ENCODE measurements around the gene CUL9.

The CUL9 gene

GRCh38 chr6:43222418-43223059, 40.5 kb downstream of the CUL9 start:
- H3K4me2 ChIP-seq (ENCODE audit: low read depth, low read length), result no peak overlapping the region
- no peak overlapping the region for H3K27ac ChIP-seq (ENCODE audit: low read length)
- no peaks in the 10 kb centered on the region for H3K9me2 ChIP-seq (replicated peaks; ENCODE audit: insufficient read depth, low read length)
- H3K27me3 ChIP-seq (replicated peaks; ENCODE audit: insufficient read depth, low read length), result no peaks in the 10 kb centered on the region
- no peak for DNase-seq
- H3F3A ChIP-seq (ENCODE audit: insufficient read depth, low read length), result peaks cover 8% of the 10 kb centered on the region; the same call in 1 of the 2 replicates
- peaks cover 14% of the 10 kb centered on the region for H3K79me2 ChIP-seq (ENCODE audit: low read length)
- TF ChIP-seq, protein P1, sequence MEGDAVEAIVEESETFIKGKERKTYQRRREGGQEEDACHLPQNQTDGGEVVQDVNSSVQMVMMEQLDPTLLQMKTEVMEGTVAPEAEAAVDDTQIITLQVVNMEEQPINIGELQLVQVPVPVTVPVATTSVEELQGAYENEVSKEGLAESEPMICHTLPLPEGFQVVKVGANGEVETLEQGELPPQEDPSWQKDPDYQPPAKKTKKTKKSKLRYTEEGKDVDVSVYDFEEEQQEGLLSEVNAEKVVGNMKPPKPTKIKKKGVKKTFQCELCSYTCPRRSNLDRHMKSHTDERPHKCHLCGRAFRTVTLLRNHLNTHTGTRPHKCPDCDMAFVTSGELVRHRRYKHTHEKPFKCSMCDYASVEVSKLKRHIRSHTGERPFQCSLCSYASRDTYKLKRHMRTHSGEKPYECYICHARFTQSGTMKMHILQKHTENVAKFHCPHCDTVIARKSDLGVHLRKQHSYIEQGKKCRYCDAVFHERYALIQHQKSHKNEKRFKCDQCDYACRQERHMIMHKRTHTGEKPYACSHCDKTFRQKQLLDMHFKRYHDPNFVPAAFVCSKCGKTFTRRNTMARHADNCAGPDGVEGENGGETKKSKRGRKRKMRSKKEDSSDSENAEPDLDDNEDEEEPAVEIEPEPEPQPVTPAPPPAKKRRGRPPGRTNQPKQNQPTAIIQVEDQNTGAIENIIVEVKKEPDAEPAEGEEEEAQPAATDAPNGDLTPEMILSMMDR (IDR thresholded peaks at IDR 0.05; ENCODE audit: low read length), result no peak
- TF ChIP-seq EZH2 (optimal IDR thresholded peaks at IDR 0.05; ENCODE audit: low read depth, low read length) (no peak), EZH2phosphoT487 (IDR thresholded peaks at IDR 0.05; ENCODE audit: low read length) (no peak)
- H4K20me1 ChIP-seq (ENCODE audit: insufficient read depth, low read length), result no peaks in the 10 kb centered on the region
- no peak overlapping the region for H2AFZ ChIP-seq (ENCODE audit: low read length)
- peaks cover 20% of the 10 kb centered on the region for H3K4me1 ChIP-seq (ENCODE audit: low read length)
- no peak overlapping the region for H3K4me3 ChIP-seq (ENCODE audit: low read length)
- no peaks in the 10 kb centered on the region for H3K9me3 ChIP-seq (replicated peaks; ENCODE audit: insufficient read depth, low read length)
- H3K9ac ChIP-seq (ENCODE audit: low read length), result no peak overlapping the region
- H3K36me3 ChIP-seq (replicated peaks; ENCODE audit: insufficient read depth, low read length), result no peaks in the 10 kb centered on the region

DNA sequence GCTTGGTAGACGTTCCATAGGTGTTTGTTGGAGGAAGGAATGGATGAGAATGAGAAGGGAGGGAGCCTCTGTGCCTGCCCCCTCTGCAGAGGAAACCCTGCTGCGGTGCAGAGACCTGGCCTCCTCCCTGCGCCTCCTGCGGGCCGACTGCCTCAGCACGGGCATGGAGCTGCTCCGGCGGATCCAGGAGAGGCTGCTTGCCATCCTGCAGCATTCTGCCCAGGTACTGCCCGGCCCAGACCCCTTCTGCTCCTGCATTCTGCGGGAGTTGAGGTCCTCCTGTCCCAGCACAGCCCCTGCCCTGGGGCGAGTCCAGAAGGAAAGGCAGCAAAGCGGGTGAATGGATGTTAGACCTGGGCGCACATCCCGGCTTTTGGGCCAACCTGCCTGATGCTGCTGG, 41.2 kb downstream of the CUL9 start:
- Histone ChIP-seq H3K4me3 (ENCODE audit: low read length) (no peak overlapping the region), H3K4me1 (ENCODE audit: low read length) (peaks cover 22% of the 10 kb centered on the region), H3K9ac (ENCODE audit: low read length) (no peak overlapping the region), H3K79me2 (ENCODE audit: low read length) (peaks cover 20% of the 10 kb centered on the region), H3K9me3 (replicated peaks; ENCODE audit: insufficient read depth, low read length) (no peaks in the 10 kb centered on the region), H3K36me3 (replicated peaks; ENCODE audit: insufficient read depth, low read length) (no peaks in the 10 kb centered on the region), H3K27ac (ENCODE audit: low read length) (no peak overlapping the region), H3K27me3 (replicated peaks; ENCODE audit: insufficient read depth, low read length) (no peaks in the 10 kb centered on the region), H3K4me2 (ENCODE audit: low read depth, low read length) (no peak overlapping the region), H2AFZ (ENCODE audit: low read length) (no peak overlapping the region), H4K20me1 (ENCODE audit: insufficient read depth, low read length) (no peaks in the 10 kb centered on the region), H3F3A (ENCODE audit: insufficient read depth, low read length) (peaks cover 10% of the 10 kb centered on the region; the same call in 1 of the 2 replicates), H3K9me2 (replicated peaks; ENCODE audit: insufficient read depth, low read length) (no peaks in the 10 kb centered on the region)
- no peak for DNase-seq
- TF ChIP-seq EZH2 (optimal IDR thresholded peaks at IDR 0.05; ENCODE audit: low read depth, low read length) (no peak), EZH2phosphoT487 (IDR thresholded peaks at IDR 0.05; ENCODE audit: low read length) (no peak)
- TF ChIP-seq, protein P1 (IDR thresholded peaks at IDR 0.05; ENCODE audit: low read length), result no peak

GRCh38 chr6:43226192-43226851, 44.3 kb downstream of the CUL9 start:
- Histone ChIP-seq H3K4me3 (ENCODE audit: low read length) (no peak overlapping the region), H3K9ac (ENCODE audit: low read length) (no peak overlapping the region), H3K27ac (ENCODE audit: low read length) (no peak overlapping the region), H3K36me3 (replicated peaks; ENCODE audit: insufficient read depth, low read length) (no peaks in the 10 kb centered on the region), H3K9me3 (replicated peaks; ENCODE audit: insufficient read depth, low read length) (no peaks in the 10 kb centered on the region), H2AFZ (ENCODE audit: low read length) (no peak overlapping the region), H3K27me3 (replicated peaks; ENCODE audit: insufficient read depth, low read length) (no peaks in the 10 kb centered on the region), H3K9me2 (replicated peaks; ENCODE audit: insufficient read depth, low read length) (no peaks in the 10 kb centered on the region), H3F3A (ENCODE audit: insufficient read depth, low read length) (peaks cover 10% of the 10 kb centered on the region; the same call in 1 of the 2 replicates), H3K4me1 (ENCODE audit: low read length) (peaks cover 28% of the 10 kb centered on the region), H3K4me2 (ENCODE audit: low read depth, low read length) (no peak overlapping the region), H4K20me1 (ENCODE audit: insufficient read depth, low read length) (no peaks in the 10 kb centered on the region), H3K79me2 (ENCODE audit: low read length) (peaks cover 28% of the 10 kb centered on the region)
- no peak for DNase-seq
- TF ChIP-seq EZH2 (optimal IDR thresholded peaks at IDR 0.05; ENCODE audit: low read depth, low read length) (no peak), EZH2phosphoT487 (IDR thresholded peaks at IDR 0.05; ENCODE audit: low read length) (no peak)
- TF ChIP-seq, protein P1 (IDR thresholded peaks at IDR 0.05; ENCODE audit: low read length), result no peak
